Measurements from ENCODE around the gene DNAH14.
"Not testable (repeated sequence)": the region's sequence is repeated elsewhere in the genome, so short reads cannot be mapped to it uniquely, and the experiment has no call there.

Gene DNAH14

GRCh38 chr1:224921354-224921753 is 8.1 kb upstream of the DNAH14 start:
- no peak for DNase-seq

GRCh38 chr1:224922404-224923164 is 6.9 kb upstream of the DNAH14 start:
- DNase-seq, result peak; percentile 46

GRCh38 chr1:224923726-224924125 is 5.7 kb upstream of the DNAH14 start:
- peak; percentile 9 for DNase-seq

GRCh38 chr1:224927631-224928030 is 1.8 kb upstream of the DNAH14 start:
- not testable (repeated sequence) for DNase-seq

- no peak for DNase-seq
Measured at GRCh38 chr1:224928906-224929305, 569 bp upstream of the DNAH14 start.

GRCh38 chr1:224931605-224932004 is 2.1 kb downstream of the DNAH14 start:
- no peak for DNase-seq

GRCh38 chr1:224932607-224933249 is 3.3 kb downstream of the DNAH14 start:
- no peak for DNase-seq

- DNase-seq, result no peak
Measured at GRCh38 chr1:224933584-224933983, 4.1 kb downstream of the DNAH14 start.

GRCh38 chr1:224938652-224939051 is 9.2 kb downstream of the DNAH14 start:
- no peak for DNase-seq

- DNase-seq, result no peak
Measured at GRCh38 chr1:224939844-224940425, 10.5 kb downstream of the DNAH14 start.

GRCh38 chr1:224940735-224941134 is 11.3 kb downstream of the DNAH14 start:
- not testable (repeated sequence) for DNase-seq

- not testable (repeated sequence) for DNase-seq
Measured at GRCh38 chr1:224945651-224946348, 16.3 kb downstream of the DNAH14 start.

- not testable (repeated sequence) for DNase-seq
Measured at GRCh38 chr1:224946349-224946691, 16.8 kb downstream of the DNAH14 start.

GRCh38 chr1:224957696-224958095 is 28.2 kb downstream of the DNAH14 start:
- no peak for DNase-seq

GRCh38 chr1:224958490-224958889 is 29.0 kb downstream of the DNAH14 start:
- DNase-seq, result peak; percentile 1

GRCh38 chr1:224959115-224959514 is 29.6 kb downstream of the DNAH14 start:
- DNase-seq, result no peak

- DNase-seq, result no peak
Measured at GRCh38 chr1:224959656-224960055, 30.2 kb downstream of the DNAH14 start.

GRCh38 chr1:224980181-224980580 is 50.7 kb downstream of the DNAH14 start:
- DNase-seq, result no peak

GRCh38 chr1:224981922-224982354 is 52.5 kb downstream of the DNAH14 start:
- not testable (repeated sequence) for DNase-seq

- no peak for DNase-seq
Measured at GRCh38 chr1:224988042-224988441, 58.6 kb downstream of the DNAH14 start.

- no peak for DNase-seq
Measured at GRCh38 chr1:224989615-224990014, 60.1 kb downstream of the DNAH14 start.

- DNase-seq, result not testable (repeated sequence)
Measured at GRCh38 chr1:224991550-224991949, 62.1 kb downstream of the DNAH14 start.

GRCh38 chr1:224995602-224996001 is 66.1 kb downstream of the DNAH14 start:
- no peak for DNase-seq

All from fibroblast of skin of abdomen (primary cell).